ENCODE results near the gene C14orf39. TPM values are rescaled to one million over a fixed set of nuclear protein-coding genes. Genes with fewer than 3 reads are reported as not detected.

The C14orf39 gene
- total RNA-seq, 4 donors from 2014 or later = 0.40 to 0.69 TPM; not detected in 2

GRCh38 chr14:60509438-60510253, 23.8 kb upstream of the C14orf39 start:
- H3K36me3 ChIP-seq = no peaks in the 10 kb centered on the region
- intact Hi-C loops (cut with DNase I; ENCODE audit: low total_unique reads) = no loop called here
- peaks cover 14 to 94% of the 10 kb centered on the region in 2 donors for H3K27me3 ChIP-seq
- no peak overlapping the region for H3K27ac ChIP-seq
- H3K9me3 ChIP-seq = no peaks in the 10 kb centered on the region
- TF ChIP-seq POLR2A (IDR thresholded peaks at IDR 0.05) = no peak
- TF ChIP-seq, protein P1, sequence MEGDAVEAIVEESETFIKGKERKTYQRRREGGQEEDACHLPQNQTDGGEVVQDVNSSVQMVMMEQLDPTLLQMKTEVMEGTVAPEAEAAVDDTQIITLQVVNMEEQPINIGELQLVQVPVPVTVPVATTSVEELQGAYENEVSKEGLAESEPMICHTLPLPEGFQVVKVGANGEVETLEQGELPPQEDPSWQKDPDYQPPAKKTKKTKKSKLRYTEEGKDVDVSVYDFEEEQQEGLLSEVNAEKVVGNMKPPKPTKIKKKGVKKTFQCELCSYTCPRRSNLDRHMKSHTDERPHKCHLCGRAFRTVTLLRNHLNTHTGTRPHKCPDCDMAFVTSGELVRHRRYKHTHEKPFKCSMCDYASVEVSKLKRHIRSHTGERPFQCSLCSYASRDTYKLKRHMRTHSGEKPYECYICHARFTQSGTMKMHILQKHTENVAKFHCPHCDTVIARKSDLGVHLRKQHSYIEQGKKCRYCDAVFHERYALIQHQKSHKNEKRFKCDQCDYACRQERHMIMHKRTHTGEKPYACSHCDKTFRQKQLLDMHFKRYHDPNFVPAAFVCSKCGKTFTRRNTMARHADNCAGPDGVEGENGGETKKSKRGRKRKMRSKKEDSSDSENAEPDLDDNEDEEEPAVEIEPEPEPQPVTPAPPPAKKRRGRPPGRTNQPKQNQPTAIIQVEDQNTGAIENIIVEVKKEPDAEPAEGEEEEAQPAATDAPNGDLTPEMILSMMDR (IDR thresholded peaks at IDR 0.05) = no peak
- H3K4me1 ChIP-seq = peaks cover 0 to 4% of the 10 kb centered on the region in 2 donors
- DNase-seq = no peak
- no peak overlapping the region for H3K4me3 ChIP-seq

- Histone ChIP-seq H3K27ac (no peak within 1 kb of the TSS), H3K36me3 (no peaks in the 10 kb centered on the region), H3K4me3 (no peak within 1 kb of the TSS), H3K9me3 (no peaks in the 10 kb centered on the region), H3K27me3 (peaks cover 14 to 93% of the 10 kb centered on the region in 2 donors), H3K4me1 (peaks cover 0 to 4% of the 10 kb centered on the region in 2 donors)
- no peak for DNase-seq
- TF ChIP-seq, protein P1 (IDR thresholded peaks at IDR 0.05) = no peak
- intact Hi-C loops (cut with DNase I; ENCODE audit: low total_unique reads) = no loop called here
Observed at GRCh38 chr14:60508707-60509437, 23.0 kb upstream of the C14orf39 start, which contains the start of gene SIX6. TSS of gene SIX6 (plus strand) at chr14:60509146. CDS start at chr14:60509399, 253 bp downstream.

DNA sequence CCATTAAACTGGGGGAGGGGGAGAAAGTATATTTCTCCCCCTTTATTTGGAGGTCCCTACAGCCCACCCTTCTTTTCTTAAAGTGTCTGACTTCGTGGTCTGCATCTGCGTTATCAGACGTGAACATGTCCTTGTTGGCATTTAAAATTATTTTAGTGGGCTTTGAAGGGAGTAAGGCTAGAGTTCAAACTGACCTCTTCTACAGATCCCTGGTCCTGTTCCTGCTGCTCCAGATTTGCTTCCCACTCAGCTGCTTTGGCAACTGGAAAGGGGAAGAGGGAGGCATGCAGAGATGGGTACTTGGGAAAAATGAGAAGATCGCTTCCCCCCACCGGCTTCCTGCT, 22.5 kb upstream of the C14orf39 start:
- H3K4me1 ChIP-seq = peaks cover 0 to 4% of the 10 kb centered on the region in 2 donors
- H3K36me3 ChIP-seq = no peaks in the 10 kb centered on the region
- peaks cover 12 to 93% of the 10 kb centered on the region in 2 donors for H3K27me3 ChIP-seq
- H3K27ac ChIP-seq = no peak overlapping the region
- H3K4me3 ChIP-seq = no peak overlapping the region
- no peaks in the 10 kb centered on the region for H3K9me3 ChIP-seq
- intact Hi-C loops (cut with DNase I; ENCODE audit: low total_unique reads) = no loop called here
- no peak for TF ChIP-seq POLR2A (IDR thresholded peaks at IDR 0.05)
- TF ChIP-seq, protein P1 (IDR thresholded peaks at IDR 0.05) = no peak
- no peak for DNase-seq

DNA sequence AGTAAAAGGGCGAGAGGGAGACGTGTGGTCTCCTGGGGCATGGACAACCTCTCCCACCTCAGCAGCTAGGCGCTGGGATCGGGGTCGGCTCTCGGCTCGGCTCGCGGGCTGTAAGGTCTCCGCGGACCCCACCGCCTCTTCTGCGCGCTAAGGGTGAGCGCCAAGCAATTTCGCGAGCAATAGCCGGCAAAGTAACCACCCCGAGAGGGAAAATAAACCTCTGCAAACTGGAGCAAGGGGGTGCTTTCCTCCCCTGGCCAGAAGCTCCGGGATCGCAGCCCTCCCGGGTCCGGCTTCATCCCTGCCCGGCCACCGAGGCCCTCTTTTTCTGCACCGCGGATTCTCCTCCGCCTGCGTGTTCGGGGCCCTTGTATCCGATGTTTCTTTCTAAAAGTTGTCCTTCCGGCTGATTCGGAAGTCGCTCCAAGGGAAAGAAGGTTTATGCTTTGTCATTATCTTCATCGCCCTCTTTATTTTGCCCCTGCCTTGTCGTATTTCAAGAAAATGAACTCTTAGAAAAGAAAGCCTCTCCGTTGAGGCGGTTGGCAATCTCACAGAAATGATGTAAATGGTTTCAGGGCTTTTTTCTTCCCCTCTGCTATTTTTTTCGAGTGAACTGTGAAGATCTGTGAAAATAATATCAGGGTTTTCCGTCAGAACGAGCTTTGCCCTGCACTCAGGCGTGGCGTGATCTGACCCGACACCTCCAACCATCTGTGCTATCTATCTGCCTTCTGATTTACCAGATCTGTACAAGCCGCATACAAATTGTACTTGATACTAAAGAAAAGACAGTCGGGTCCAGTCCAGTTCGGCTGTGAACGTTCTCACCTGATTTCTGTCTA, 21.3 kb upstream of the C14orf39 start:
- peaks cover 0 to 4% of the 10 kb centered on the region in 2 donors for H3K4me1 ChIP-seq
- TF ChIP-seq, protein P1 (IDR thresholded peaks at IDR 0.05) = no peak
- TF ChIP-seq POLR2A (IDR thresholded peaks at IDR 0.05) = no peak
- intact Hi-C loops (cut with DNase I; ENCODE audit: low total_unique reads) = no loop called here
- no peaks in the 10 kb centered on the region for H3K9me3 ChIP-seq
- H3K27ac ChIP-seq = no peak overlapping the region
- DNase-seq = no peak
- H3K27me3 ChIP-seq = peaks cover 3 to 85% of the 10 kb centered on the region in 2 donors
- H3K36me3 ChIP-seq = no peaks in the 10 kb centered on the region
- H3K4me3 ChIP-seq = no peak overlapping the region

All from uterus (tissue), 4 donors.